Neural progenitor cell (in vitro differentiated cells): Measurements from ENCODE around the gene CAPN14. TPM values are rescaled to one million over a fixed set of nuclear protein-coding genes. Genes with fewer than 3 reads are reported as not detected.
"Not testable (repeated sequence)": the region's sequence is repeated elsewhere in the genome, so short reads cannot be mapped to it uniquely, and the experiment has no call there.

Experiments used
- DNase-seq: peaks from one replicate; pipeline ENCODE4 v3.0.0-alpha.2; 2016; ENCODE audit warnings: low spot score
- H2AFZ ChIP-seq: fragments of 200-600 bp; sonication (generic); replicated peaks from 2 replicates; pipeline ENCODE4 v1.6.1; 2016; ENCODE audit warnings: antibody characterized with exemption
- H3F3A ChIP-seq: fragments of 200-600 bp; sonication (generic); 2 replicates; pipeline ENCODE4 v1.6.1; 2016; ENCODE audit warnings: antibody characterized with exemption, low read depth
- H3K27ac ChIP-seq: fragments of 200-600 bp; sonication (generic); 2 replicates; pipeline ENCODE4 v1.5.1; 2016; ENCODE audit warnings: mild to moderate bottlenecking
- H3K27me3 ChIP-seq: fragments of 200-600 bp; sonication (generic); 2 replicates; pipeline ENCODE4 v1.6.1; 2016; ENCODE audit warnings: mild to moderate bottlenecking, moderate library complexity
- H3K36me3 ChIP-seq: fragments of 200-600 bp; sonication (generic); 2 replicates; pipeline ENCODE4 v1.5.1; 2016
- H3K4me1 ChIP-seq: fragments of 200-600 bp; sonication (generic); 2 replicates; pipeline ENCODE4 v1.6.1; 2016; ENCODE audit warnings: mixed run types
- H3K4me2 ChIP-seq: fragments of 200-600 bp; sonication (generic); 2 replicates; pipeline ENCODE4 v1.6.1; 2016
- H3K4me3 ChIP-seq: fragments of 200-600 bp; sonication (generic); 2 replicates; pipeline ENCODE4 v1.5.1; 2016
- H3K79me2 ChIP-seq: fragments of 200-600 bp; sonication (generic); 2 replicates; pipeline ENCODE4 v1.6.1; 2016; ENCODE audit warnings: low read depth
- H3K9ac ChIP-seq: fragments of 200-600 bp; sonication (generic); 2 replicates; pipeline ENCODE4 v1.6.1; 2016
- H3K9me3 ChIP-seq: fragments of 200-600 bp; sonication (generic); 2 replicates; pipeline ENCODE4 v1.5.1; 2016; ENCODE audit warnings: low read depth
- H4K20me1 ChIP-seq: fragments of 200-600 bp; sonication (generic); 2 replicates; pipeline ENCODE4 v1.6.1; 2016; ENCODE audit warnings: low read depth
- H3K27ac Mint-ChIP-seq: 3 replicates; pipeline ENCODE4 v1.8.0; 2021; ENCODE audit warnings: mixed read lengths
- H3K27me3 Mint-ChIP-seq: 2 replicates; pipeline ENCODE4 v1.8.0; 2022; ENCODE audit warnings: low read depth, mild to moderate bottlenecking, inconsistent platforms, moderate library complexity, mixed read lengths; ENCODE audit not compliant: insufficient read depth
- H3K36me3 Mint-ChIP-seq: 3 replicates; pipeline ENCODE4 v1.8.0; 2021; ENCODE audit warnings: mixed read lengths
- H3K4me1 Mint-ChIP-seq: 3 replicates; pipeline ENCODE4 v1.8.0; 2021; ENCODE audit warnings: mixed read lengths
- H3K4me3 Mint-ChIP-seq: 3 replicates; pipeline ENCODE4 v1.8.0; 2021; ENCODE audit warnings: mild to moderate bottlenecking, moderate library complexity, mixed read lengths
- H3K9me3 Mint-ChIP-seq: 3 replicates; pipeline ENCODE4 v1.8.0; 2020; ENCODE audit warnings: mixed read lengths
- EZH2 ChIP-seq: fragments of 200-600 bp; sonication (generic); IDR thresholded peaks from 2 replicates; pipeline ENCODE4 v1.6.1; 2017; ENCODE audit warnings: antibody characterized with exemption, mild to moderate bottlenecking, moderate library complexity
- EZH2phosphoT487 ChIP-seq: fragments of 200-600 bp; sonication (generic); IDR thresholded peaks from 2 replicates; pipeline ENCODE4 v1.6.1; 2017; ENCODE audit warnings: antibody characterized with exemption
- total RNA-seq: library from RNA; depleted of rRNA; stranded (reverse); fragments of >200 nt; gene quantifications from 2 replicates; pipeline ENCODE4 v1.2.3, GENCODE V29; 2015; ENCODE audit warnings: low replicate concordance
- TF ChIP-seq, protein P1 (sequence below): fragments of 200-600 bp; sonication (generic); IDR thresholded peaks from 2 replicates; pipeline ENCODE4 v1.5.1; 2017; ENCODE audit warnings: antibody characterized with exemption, mild to moderate bottlenecking

Gene CAPN14
- total RNA-seq, 1 donor from 2014 or later = 0.04 TPM

DNA sequence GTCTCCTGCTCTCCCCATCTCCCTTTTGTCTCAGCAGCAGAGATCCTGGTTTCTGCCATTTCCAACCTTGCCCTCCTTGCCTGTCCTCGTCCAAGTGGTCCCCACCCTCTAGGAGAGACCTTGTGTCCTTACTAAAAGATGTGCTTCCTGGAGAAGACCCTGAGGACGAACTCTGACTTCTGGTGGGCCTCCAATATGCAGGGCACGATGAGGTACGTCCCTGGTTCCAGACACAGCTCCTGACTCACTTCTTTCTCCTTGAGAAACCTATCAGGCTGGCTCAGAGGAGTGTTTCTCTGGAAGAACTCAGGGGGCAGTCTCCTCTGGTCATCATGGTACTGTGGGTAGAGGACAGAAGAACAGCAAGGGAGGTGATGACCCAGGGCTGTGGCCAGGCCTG lies 28.2 kb downstream of the CAPN14 start:
- no peaks in the 10 kb centered on the region for H3K4me1 ChIP-seq
- no peak overlapping the region for H3K4me3 Mint-ChIP-seq
- TF ChIP-seq EZH2phosphoT487 = no peak
- TF ChIP-seq, protein P1, sequence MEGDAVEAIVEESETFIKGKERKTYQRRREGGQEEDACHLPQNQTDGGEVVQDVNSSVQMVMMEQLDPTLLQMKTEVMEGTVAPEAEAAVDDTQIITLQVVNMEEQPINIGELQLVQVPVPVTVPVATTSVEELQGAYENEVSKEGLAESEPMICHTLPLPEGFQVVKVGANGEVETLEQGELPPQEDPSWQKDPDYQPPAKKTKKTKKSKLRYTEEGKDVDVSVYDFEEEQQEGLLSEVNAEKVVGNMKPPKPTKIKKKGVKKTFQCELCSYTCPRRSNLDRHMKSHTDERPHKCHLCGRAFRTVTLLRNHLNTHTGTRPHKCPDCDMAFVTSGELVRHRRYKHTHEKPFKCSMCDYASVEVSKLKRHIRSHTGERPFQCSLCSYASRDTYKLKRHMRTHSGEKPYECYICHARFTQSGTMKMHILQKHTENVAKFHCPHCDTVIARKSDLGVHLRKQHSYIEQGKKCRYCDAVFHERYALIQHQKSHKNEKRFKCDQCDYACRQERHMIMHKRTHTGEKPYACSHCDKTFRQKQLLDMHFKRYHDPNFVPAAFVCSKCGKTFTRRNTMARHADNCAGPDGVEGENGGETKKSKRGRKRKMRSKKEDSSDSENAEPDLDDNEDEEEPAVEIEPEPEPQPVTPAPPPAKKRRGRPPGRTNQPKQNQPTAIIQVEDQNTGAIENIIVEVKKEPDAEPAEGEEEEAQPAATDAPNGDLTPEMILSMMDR = no peak
- no peak for TF ChIP-seq EZH2
- H3K9me3 ChIP-seq = no peaks in the 10 kb centered on the region
- no peak overlapping the region for H3K4me3 ChIP-seq
- no peaks in the 10 kb centered on the region for H3F3A ChIP-seq
- no peak overlapping the region for H3K27ac ChIP-seq
- H2AFZ ChIP-seq = no peak overlapping the region
- H3K4me2 ChIP-seq = no peak overlapping the region
- no peaks in the 10 kb centered on the region for H4K20me1 ChIP-seq
- peaks cover 5% of the 10 kb centered on the region for H3K27me3 Mint-ChIP-seq
- H3K79me2 ChIP-seq = no peaks in the 10 kb centered on the region
- H3K9ac ChIP-seq = no peak overlapping the region
- no peak overlapping the region for H3K27ac Mint-ChIP-seq
- no peak for DNase-seq
- H3K27me3 ChIP-seq = peaks cover 13% of the 10 kb centered on the region
- peaks cover 2% of the 10 kb centered on the region for H3K9me3 Mint-ChIP-seq
- H3K36me3 ChIP-seq = no peaks in the 10 kb centered on the region
- H3K4me1 Mint-ChIP-seq = no peaks in the 10 kb centered on the region
- H3K36me3 Mint-ChIP-seq = no peaks in the 10 kb centered on the region

DNA sequence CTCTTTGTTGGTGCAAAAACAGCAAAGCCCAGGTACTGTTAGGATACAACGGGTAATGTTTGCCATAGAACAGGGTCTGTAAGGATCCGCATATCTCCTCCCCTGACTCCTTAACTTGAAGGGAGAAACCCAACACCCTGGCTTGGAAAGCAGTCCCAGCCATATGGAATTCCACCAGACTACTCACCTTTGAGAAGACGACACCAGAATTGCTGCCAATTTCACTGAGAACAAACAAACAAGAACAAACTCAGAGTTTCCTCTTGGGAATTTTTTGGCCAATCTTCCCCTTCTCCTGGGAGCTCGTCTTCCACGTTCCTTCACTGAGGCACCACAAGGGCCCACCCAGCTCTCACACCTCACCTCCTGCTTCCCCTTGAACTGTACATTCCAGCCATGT lies 29.2 kb downstream of the CAPN14 start:
- Histone ChIP-seq H3K4me1 (no peaks in the 10 kb centered on the region), H3K4me3 (no peak overlapping the region), H3K27me3 (peaks cover 13% of the 10 kb centered on the region), H2AFZ (no peak overlapping the region), H3K9me3 (no peaks in the 10 kb centered on the region), H3K36me3 (no peaks in the 10 kb centered on the region), H3K4me2 (no peak overlapping the region), H3K9ac (no peak overlapping the region), H3K27ac (no peak overlapping the region), H4K20me1 (no peaks in the 10 kb centered on the region), H3F3A (no peaks in the 10 kb centered on the region), H3K79me2 (no peaks in the 10 kb centered on the region)
- no peak for DNase-seq
- no peaks in the 10 kb centered on the region for H3K36me3 Mint-ChIP-seq
- peaks cover 3% of the 10 kb centered on the region for H3K27me3 Mint-ChIP-seq
- H3K9me3 Mint-ChIP-seq = peaks cover 2% of the 10 kb centered on the region
- no peak overlapping the region for H3K4me3 Mint-ChIP-seq
- TF ChIP-seq, protein P1 = no peak
- TF ChIP-seq EZH2phosphoT487 (no peak), EZH2 (no peak)
- H3K4me1 Mint-ChIP-seq = no peaks in the 10 kb centered on the region
- H3K27ac Mint-ChIP-seq = no peak overlapping the region

- peaks cover 13% of the 10 kb centered on the region for H3K27me3 ChIP-seq
- no peak for DNase-seq
- H3K4me1 ChIP-seq = no peaks in the 10 kb centered on the region
- Mint-ChIP-seq H3K36me3 (no peaks in the 10 kb centered on the region), H3K9me3 (peaks cover 2% of the 10 kb centered on the region), H3K27ac (no peak overlapping the region), H3K4me1 (no peaks in the 10 kb centered on the region), H3K4me3 (no peak overlapping the region), H3K27me3 (no peaks in the 10 kb centered on the region)
- TF ChIP-seq EZH2phosphoT487 (no peak), EZH2 (no peak)
- TF ChIP-seq, protein P1 = no peak
- H3K9ac ChIP-seq = no peak overlapping the region
- H3K79me2 ChIP-seq = no peaks in the 10 kb centered on the region
- H3K4me2 ChIP-seq = no peak overlapping the region
- no peaks in the 10 kb centered on the region for H3K36me3 ChIP-seq
- H3K4me3 ChIP-seq = no peak overlapping the region
- H3K27ac ChIP-seq = no peak overlapping the region
- H3F3A ChIP-seq = no peaks in the 10 kb centered on the region
- H2AFZ ChIP-seq = no peak overlapping the region
- no peaks in the 10 kb centered on the region for H4K20me1 ChIP-seq
- H3K9me3 ChIP-seq = no peaks in the 10 kb centered on the region
These were observed 30.1 kb downstream of the CAPN14 start for GRCh38 chr2:31187166-31187565.

- H3K9me3 Mint-ChIP-seq, H3K36me3 ChIP-seq, H3K9me3 ChIP-seq, H3K27me3 Mint-ChIP-seq, H2AFZ ChIP-seq, H3K4me1 ChIP-seq, H3K27ac ChIP-seq, H3K9ac ChIP-seq, H4K20me1 ChIP-seq, H3F3A ChIP-seq, H3K4me3 ChIP-seq, H3K27ac Mint-ChIP-seq, H3K36me3 Mint-ChIP-seq, H3K4me1 Mint-ChIP-seq, DNase-seq, H3K79me2 ChIP-seq, H3K4me3 Mint-ChIP-seq, H3K4me2 ChIP-seq: not testable (repeated sequence)
- peaks cover 13% of the 10 kb centered on the region for H3K27me3 ChIP-seq
These were observed 33.3 kb downstream of the CAPN14 start for GRCh38 chr2:31183973-31184372.
